Measurements from ENCODE around the gene PPP1R9A.

Gene PPP1R9A

DNA sequence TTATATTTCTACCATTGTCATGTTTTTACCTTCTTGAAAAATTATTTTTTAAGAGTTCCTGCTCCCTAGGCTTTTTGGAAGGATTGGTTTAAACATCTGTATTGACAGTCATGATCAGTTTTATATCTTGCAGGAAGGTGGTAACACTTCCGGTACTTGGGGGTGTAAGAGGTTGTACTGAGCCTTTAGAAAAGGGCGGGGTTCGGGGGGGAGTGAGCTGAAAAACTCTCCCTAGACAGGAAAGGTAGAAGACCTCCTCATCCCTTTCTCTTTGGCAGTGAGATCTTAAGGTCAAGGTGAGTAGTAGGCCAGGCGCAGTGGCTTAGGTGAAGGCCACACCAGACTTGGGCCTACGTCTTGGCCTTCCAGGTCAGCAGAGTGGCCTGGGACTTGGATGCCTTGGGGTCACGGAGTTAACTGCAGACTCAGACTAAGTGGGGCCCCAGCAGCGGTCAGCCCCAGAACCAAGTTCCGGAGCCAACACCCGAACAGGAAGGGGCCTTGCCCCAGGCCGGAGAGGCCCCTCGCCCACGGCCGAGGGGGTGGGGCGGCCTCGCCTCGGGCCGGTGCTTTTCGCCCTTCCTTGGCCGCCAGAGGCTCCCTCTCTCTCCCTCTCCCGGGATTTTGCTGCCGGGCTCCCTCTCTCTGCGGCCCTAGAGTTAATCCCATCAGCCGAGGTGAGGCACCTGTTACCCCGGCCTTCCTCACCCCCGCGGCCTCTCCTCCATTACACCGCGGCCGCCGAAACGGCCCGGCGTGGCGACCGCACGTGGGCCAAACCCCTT is at the start of gene PPP1R9A:
PPP1R9A (plus strand) TSS at position 569 of the 785 bp plus-strand sequence. CDS start 2,520 bp downstream, outside the sequence.
- DNase-seq (ENCODE audit: low read depth in 2 of 2, low spot score in 1 of 2) = no peak

GRCh38 chr7:94871132-94871531 is 36.3 kb upstream of the PPP1R9A start:
- no peak for DNase-seq (ENCODE audit: low read depth in 2 of 2, low spot score in 1 of 2)

GRCh38 chr7:94873239-94873638 is 34.2 kb upstream of the PPP1R9A start:
- no peak for DNase-seq (ENCODE audit: low read depth in 2 of 2, low spot score in 1 of 2)

GRCh38 chr7:94874036-94874785 is 33.2 kb upstream of the PPP1R9A start:
- no peak for DNase-seq (ENCODE audit: low read depth in 2 of 2, low spot score in 1 of 2)

- no peak for DNase-seq (ENCODE audit: low read depth in 2 of 2, low spot score in 1 of 2)
Measured at GRCh38 chr7:94875201-94875600, 32.2 kb upstream of the PPP1R9A start.

GRCh38 chr7:94877731-94878670 is 29.4 kb upstream of the PPP1R9A start:
- no peak for DNase-seq (ENCODE audit: low read depth in 2 of 2, low spot score in 1 of 2)

DNA sequence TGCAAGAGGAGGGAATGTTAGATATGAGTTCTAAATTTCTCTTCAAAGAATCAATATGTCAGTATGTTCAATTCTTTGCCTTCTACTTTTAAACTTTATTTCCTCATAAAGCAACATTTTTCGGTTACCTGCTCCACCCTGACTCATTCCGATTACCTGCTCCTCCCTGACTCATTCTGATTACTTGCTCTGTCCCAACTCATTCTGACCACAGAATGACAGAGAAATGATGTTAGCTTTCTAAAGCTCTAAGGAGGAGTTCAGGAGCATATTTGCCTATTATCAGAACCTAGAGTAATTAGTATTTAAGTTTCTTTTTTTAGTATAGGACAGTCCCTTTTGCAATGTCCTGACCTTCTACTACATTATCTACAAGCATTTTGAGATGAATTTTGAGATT is 24.5 kb upstream of the PPP1R9A start:
- no peak for DNase-seq (ENCODE audit: low read depth in 2 of 2, low spot score in 1 of 2)

- DNase-seq (ENCODE audit: low read depth in 2 of 2, low spot score in 1 of 2) = no peak
Measured at GRCh38 chr7:94883616-94884015, 23.8 kb upstream of the PPP1R9A start.

DNA sequence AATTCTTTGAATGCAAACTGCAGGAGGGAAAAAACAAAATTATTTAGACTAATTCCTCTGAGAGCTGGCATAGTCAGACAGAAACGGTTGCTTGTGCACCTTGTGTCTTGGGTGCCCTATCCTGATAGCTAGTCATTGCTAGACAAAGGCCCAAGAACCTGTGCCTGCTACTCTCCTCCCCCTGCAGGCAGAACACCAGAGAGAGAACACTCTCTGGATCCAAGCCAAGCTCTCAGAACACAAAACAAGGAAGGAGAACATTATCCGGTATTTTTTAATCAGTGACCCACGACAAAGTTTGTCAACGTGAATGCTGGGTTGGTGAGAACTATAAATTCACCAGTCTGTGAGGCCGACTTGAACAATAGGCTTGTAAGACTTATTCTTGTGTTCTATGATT is 18.8 kb upstream of the PPP1R9A start:
- DNase-seq (ENCODE audit: low read depth in 2 of 2, low spot score in 1 of 2) = no peak

GRCh38 chr7:94888995-94889523 is 18.3 kb upstream of the PPP1R9A start:
- DNase-seq (ENCODE audit: low read depth in 2 of 2, low spot score in 1 of 2) = no peak

GRCh38 chr7:94890216-94890615 is 17.2 kb upstream of the PPP1R9A start:
- no peak for DNase-seq (ENCODE audit: low read depth in 2 of 2, low spot score in 1 of 2)

DNA sequence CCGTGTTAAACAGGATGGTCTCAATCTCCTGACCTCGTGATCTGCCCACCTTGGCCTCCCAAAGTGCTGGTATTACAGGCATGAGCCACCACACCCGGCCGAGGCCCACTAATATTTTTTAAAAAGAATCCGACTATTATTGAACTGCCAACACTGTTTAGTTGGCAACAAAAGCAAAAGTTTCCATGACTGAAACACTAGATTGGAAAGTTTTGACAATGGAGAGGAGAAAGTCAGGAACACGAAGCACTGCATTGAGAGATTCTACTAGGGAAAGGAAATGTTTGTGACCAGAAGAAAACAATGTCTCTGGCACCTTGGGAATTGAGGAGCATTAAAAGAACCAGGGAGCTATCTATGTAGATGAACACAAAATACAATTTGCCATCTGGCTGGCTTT is 13.7 kb upstream of the PPP1R9A start:
- DNase-seq (ENCODE audit: low read depth in 2 of 2, low spot score in 1 of 2) = no peak

- no peak for DNase-seq (ENCODE audit: low read depth in 2 of 2, low spot score in 1 of 2)
Measured at GRCh38 chr7:94897541-94897940, 9.9 kb upstream of the PPP1R9A start.

- no peak for DNase-seq (ENCODE audit: low read depth in 2 of 2, low spot score in 1 of 2)
Measured at GRCh38 chr7:94898340-94898739, 9.1 kb upstream of the PPP1R9A start.

DNA sequence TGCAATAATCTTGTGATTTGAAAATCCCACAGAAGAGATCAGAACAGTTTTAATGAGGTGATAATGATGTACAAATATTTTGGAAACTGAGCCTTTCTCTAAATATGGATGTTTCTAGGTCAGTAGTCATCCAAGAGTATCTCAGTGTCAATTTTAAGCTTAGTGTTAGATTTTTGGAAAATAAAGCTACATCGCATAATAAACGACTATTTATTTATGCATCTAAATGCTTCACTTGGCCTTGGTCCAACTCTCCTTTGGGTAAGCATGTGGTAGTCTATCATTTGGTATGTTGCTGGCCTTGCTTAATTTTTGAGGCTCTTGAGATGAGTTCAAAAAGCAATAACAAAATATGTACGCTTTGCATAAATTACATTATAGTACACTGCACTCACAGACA is 5.4 kb upstream of the PPP1R9A start:
- no peak for DNase-seq (ENCODE audit: low read depth in 2 of 2, low spot score in 1 of 2)

DNA sequence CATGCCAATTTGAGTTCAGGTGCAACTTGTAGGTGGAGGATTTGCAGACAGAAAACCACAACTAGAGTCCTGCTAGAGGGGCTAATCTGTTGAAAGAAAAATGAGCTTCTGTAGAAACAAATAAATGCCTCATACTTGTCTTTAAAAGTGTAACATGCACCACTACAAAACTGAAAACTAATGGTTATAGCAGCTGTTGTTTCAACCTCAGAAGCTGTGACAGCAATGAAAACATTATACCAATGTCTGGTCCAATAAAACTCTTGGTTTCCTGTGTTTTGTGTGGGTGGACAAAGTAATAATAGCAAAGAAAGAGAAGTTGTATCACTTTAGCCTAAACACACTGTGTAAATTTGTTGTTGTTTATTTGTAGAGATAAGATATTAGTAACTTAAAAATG is 3.4 kb upstream of the PPP1R9A start:
- no peak for DNase-seq (ENCODE audit: low read depth in 2 of 2, low spot score in 1 of 2)

DNA sequence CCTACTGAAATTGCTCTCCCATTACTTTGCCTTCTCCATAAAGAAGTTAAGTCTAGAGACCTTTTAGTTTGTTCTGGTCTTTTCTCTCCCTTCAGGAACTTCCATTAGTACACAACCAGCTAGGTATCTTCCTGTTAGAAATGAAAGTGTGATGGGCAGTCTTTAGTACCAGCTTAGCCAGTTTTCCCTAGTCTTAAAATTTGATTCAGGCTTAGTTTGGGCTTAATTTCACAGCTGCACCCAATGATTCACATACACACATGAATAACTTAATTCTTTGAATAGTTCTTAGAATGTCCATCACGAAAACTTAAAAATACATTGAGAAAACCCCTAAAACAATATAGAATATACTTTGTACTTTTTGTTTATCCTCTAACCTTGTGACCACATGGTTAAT is 2.4 kb upstream of the PPP1R9A start:
- DNase-seq (ENCODE audit: low read depth in 2 of 2, low spot score in 1 of 2) = no peak

DNA sequence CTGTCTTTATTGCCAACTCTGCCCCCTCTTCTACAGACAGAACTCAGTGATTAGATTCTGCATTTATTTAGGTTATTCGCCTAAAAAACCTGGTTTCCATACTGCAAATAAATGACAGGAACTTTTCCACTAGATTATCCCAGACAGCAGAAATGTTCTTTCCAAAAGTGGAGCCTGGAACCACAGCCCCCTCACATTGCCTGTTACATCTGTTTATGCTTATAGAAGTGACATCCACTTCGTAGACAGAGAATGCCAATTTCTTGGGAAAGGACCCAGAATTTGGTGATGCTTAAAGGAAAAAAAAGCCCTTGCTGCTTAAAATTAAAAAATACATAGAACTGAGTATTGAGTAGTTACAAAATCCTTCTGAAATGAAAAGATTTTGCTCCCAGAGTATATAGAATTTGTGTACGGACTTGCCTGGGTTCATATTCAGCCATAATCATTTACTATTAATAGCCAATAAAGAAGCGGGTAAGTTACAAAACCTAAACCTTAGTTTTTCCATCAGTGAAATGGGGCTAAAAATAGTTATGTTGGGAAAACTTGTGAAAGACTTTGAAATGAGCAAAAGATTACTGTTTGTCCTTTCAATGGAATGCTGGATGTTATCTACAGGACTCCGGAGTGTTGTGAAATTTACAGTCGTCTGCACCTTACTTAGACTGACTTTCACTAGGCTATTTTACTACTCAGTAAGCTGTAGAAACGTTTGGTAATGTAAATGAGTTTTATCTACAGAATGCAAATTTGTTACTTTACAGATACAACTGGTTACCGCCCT is 1.1 kb upstream of the PPP1R9A start:
- DNase-seq (ENCODE audit: low read depth in 2 of 2, low spot score in 1 of 2) = no peak

DNA sequence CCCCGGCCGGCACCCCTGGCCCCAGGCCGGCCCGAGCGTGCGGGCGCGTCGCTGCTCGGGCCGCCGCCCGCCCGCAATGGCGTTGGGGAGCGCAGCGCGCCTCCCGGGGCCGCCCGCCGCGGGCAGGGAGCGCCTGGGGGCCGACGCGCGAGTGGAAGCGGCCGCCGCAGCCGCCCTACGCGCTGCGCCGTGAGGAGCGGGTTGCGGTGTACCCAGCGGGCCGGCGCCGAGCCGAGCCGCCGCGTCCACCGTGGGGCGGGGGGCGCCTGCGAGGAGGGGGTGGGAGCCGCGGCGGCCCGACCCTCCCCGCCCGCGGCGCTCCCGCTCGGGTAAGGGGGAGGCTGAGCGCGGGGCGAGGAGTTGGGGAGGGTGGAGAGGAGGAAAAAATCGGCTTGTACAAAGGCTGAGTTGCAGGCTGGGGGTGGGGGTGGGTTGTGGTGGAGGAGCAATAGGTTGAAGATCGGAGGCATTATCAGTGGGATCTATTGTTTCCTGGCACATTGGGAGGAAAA is 473 bp downstream of the PPP1R9A start:
- DNase-seq (ENCODE audit: low read depth in 2 of 2, low spot score in 1 of 2) = no peak
